GM12878 (cell line): ENCODE measurements around the gene SEPTIN7.

Experiments
- CHD2 ChIP-seq: IDR thresholded peaks from 2 replicates; pipeline ENCODE4 v1.6.1; 2011; ENCODE audit warnings: low read depth, low read length, improper control_type of control experiment, borderline replicate concordance
- SIN3A ChIP-seq: IDR thresholded peaks from 2 replicates; pipeline ENCODE4 v1.6.1; 2012; ENCODE audit warnings: low read depth, low read length, improper control_type of control experiment
- ZNF217 ChIP-seq: fragments of 450-650 bp; IDR thresholded peaks from 2 replicates; pipeline ENCODE4 v1.6.1; 2017; ENCODE audit warnings: antibody characterized with exemption, mild to moderate bottlenecking
- ZNF384 ChIP-seq: IDR thresholded peaks from 2 replicates; pipeline ENCODE4 v1.6.1; 2012; ENCODE audit warnings: low read depth, mild to moderate bottlenecking, low read length, improper control_type of control experiment, borderline replicate concordance
- TF ChIP-seq, protein P1 (sequence below), 3 experiments: IDR thresholded peaks in 2 of 3; conservative IDR thresholded peaks in 1 of 3; 2 replicates each; pipeline ENCODE4 v1.5.1; 2011; ENCODE audit warnings: low read depth in 3 of 3, low read length in 3 of 3, mild to moderate bottlenecking in 3 of 3, control low read depth in 2 of 3, moderate library complexity in 2 of 3, inconsistent platforms in 1 of 3, mixed read lengths in 1 of 3; ENCODE audit not compliant: control insufficient read depth in 2 of 3, insufficient read depth in 1 of 3; ENCODE audit errors: extremely low read depth in 1 of 3
- TF ChIP-seq, protein P2 (sequence below): IDR thresholded peaks from 2 replicates; pipeline ENCODE4 v1.6.1; 2012; ENCODE audit warnings: low read length, inconsistent platforms

DNA sequence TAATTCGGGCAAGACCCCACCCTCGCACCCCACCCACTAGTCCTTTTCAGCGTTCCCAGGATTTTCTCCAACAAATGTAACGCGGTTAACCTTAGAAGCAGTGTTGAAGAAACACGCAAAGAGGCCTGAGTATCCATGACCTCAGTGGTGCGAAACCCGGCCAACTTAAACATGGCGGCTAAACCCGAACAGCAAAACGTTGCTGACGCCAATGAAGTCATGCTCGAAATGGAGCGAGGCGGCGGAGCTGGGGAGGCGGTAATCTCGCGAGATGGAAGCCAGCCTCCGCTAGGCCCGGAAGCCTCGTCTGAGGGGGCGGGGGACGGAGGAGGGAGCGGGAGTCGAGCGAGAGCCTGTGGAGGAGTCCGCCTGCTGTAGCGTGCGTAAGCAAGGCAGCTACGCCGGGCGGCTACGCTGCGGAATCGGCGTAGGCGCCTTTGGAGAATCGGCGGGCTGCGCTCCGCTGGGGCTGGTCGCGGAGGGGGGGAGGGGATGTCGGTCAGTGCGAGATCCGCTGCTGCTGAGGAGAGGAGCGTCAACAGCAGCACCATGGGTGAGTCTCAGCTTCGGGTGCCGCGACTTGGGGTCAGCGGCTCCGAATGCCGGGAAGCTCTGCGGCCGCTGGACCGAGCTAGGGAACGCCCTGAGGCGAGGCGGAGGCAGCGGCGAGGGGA lies at the start of gene SEPTIN7:
- TF ChIP-seq CHD2, result peak; percentile 100
- TF ChIP-seq, protein P1, sequence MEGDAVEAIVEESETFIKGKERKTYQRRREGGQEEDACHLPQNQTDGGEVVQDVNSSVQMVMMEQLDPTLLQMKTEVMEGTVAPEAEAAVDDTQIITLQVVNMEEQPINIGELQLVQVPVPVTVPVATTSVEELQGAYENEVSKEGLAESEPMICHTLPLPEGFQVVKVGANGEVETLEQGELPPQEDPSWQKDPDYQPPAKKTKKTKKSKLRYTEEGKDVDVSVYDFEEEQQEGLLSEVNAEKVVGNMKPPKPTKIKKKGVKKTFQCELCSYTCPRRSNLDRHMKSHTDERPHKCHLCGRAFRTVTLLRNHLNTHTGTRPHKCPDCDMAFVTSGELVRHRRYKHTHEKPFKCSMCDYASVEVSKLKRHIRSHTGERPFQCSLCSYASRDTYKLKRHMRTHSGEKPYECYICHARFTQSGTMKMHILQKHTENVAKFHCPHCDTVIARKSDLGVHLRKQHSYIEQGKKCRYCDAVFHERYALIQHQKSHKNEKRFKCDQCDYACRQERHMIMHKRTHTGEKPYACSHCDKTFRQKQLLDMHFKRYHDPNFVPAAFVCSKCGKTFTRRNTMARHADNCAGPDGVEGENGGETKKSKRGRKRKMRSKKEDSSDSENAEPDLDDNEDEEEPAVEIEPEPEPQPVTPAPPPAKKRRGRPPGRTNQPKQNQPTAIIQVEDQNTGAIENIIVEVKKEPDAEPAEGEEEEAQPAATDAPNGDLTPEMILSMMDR (IDR thresholded peaks at IDR 0.05 in 2 of 3, conservative IDR thresholded peaks at IDR 0.05 in 1 of 3; ENCODE audit: control insufficient read depth in 2 of 3, extremely low read depth in 1 of 3, insufficient read depth in 1 of 3, low read depth in 3 of 3, low read length in 3 of 3), result no peak
- TF ChIP-seq, protein P2, sequence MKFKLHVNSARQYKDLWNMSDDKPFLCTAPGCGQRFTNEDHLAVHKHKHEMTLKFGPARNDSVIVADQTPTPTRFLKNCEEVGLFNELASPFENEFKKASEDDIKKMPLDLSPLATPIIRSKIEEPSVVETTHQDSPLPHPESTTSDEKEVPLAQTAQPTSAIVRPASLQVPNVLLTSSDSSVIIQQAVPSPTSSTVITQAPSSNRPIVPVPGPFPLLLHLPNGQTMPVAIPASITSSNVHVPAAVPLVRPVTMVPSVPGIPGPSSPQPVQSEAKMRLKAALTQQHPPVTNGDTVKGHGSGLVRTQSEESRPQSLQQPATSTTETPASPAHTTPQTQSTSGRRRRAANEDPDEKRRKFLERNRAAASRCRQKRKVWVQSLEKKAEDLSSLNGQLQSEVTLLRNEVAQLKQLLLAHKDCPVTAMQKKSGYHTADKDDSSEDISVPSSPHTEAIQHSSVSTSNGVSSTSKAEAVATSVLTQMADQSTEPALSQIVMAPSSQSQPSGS, result peak; percentile 77; the same call in 1 of the 2 replicates
- no peak for TF ChIP-seq ZNF384
- TF ChIP-seq SIN3A, result peak; percentile 73; the same call in 1 of the 2 replicates
- peak; percentile 98 for TF ChIP-seq ZNF217
